HepG2 (cell line): ENCODE data around the gene PDCD2. TPM values are rescaled to one million over a fixed set of nuclear protein-coding genes. Genes with fewer than 3 reads are reported as not detected.

Source experiments
- ATAC-seq: fragments of 200-7000 bp; cut with Tn5 transposase; 3 replicates; pipeline ENCODE4 v1.9.1; 2020; ENCODE audit warnings: mild to moderate bottlenecking, moderate library complexity
- BruUV-seq: library from RNA; stranded (reverse); fragments of 400-500 nt; replicated peaks from 2 replicates; lab custom pipeline; 2021; lab: Mats Ljungman, UMichigan
- CTCF ChIA-PET: fragments of 300-600 bp; formaldehyde crosslinking; extraction: SDS; loops from one replicate; lab custom pipeline; 2021; ENCODE audit warnings: low total read pairs, inconsistent platforms, low intra/inter-chr PET ratio; lab: Yijun Ruan, JAX
- POLR2A ChIA-PET: fragments of 350-600 bp; sonication (Branson Sonifier 250); formaldehyde crosslinking; loops from one replicate; lab custom pipeline; 2020; ENCODE audit warnings: antibody characterized with exemption, inconsistent platforms; lab: Yijun Ruan, JAX
- DNase-seq: peaks from one replicate; pipeline ENCODE4 v3.0.0-alpha.2; 2015; ENCODE audit warnings: low spot score
- FAIRE-seq: peaks from 3 replicates; lab custom pipeline; 2011; peaks lifted over from hg19 to GRCh38; lab: Jason Lieb, UNC
- H2AFZ ChIP-seq: one replicate; pipeline ENCODE4 v1.6.1; 2011; ENCODE audit warnings: low read length, inconsistent platforms
- H3K27ac ChIP-seq: fragments of 300-600 bp; 3 replicates; pipeline ENCODE4 v1.8.0; 2011; ENCODE audit warnings: mixed run types, mild to moderate bottlenecking, mixed read lengths, low read length, inconsistent platforms; ENCODE audit not compliant: insufficient read depth; ENCODE audit errors: extremely low read length
- H3K27me3 ChIP-seq, 2 experiments: fragments of 200-600 bp in 1 of 2; 2 replicates in 1 of 2; 3 replicates in 1 of 2; pipeline versions ENCODE4 v1.6.0 to v1.8.0; 2011; ENCODE audit warnings: low read length in 2 of 2, mild to moderate bottlenecking in 2 of 2, moderate library complexity in 2 of 2, inconsistent platforms in 1 of 2; ENCODE audit not compliant: insufficient read depth in 2 of 2, control insufficient read depth in 1 of 2
- H3K36me3 ChIP-seq, 2 experiments: fragments of 200-600 bp in 1 of 2; replicated peaks in 1 of 2; 2 replicates in 1 of 2; 3 replicates in 1 of 2; pipeline versions ENCODE4 v1.5.1 to v1.8.0; 2011; ENCODE audit warnings: low read length in 2 of 2, inconsistent platforms in 1 of 2; ENCODE audit not compliant: insufficient read depth in 2 of 2, control insufficient read depth in 1 of 2
- H3K4me1 ChIP-seq: 2 replicates; pipeline ENCODE4 v1.5.1; 2012; ENCODE audit warnings: low read length, inconsistent platforms; ENCODE audit not compliant: insufficient read depth
- H3K4me2 ChIP-seq: 2 replicates; pipeline ENCODE4 v1.6.0; 2011; ENCODE audit warnings: low read depth, low read length, inconsistent platforms
- H3K4me3 ChIP-seq, 3 experiments: fragments of 200-600 bp in 1 of 3; sonication (generic), shearing (Covaris generic) in 1 of 3; replicated peaks in 1 of 3; 2 replicates each; pipeline ENCODE4 v1.5.1; 2011 to 2016; ENCODE audit warnings: low read length in 3 of 3, inconsistent platforms in 2 of 3, low read depth in 2 of 3, mild to moderate bottlenecking in 2 of 3, control low read depth in 1 of 3, mixed read lengths in 1 of 3; ENCODE audit not compliant: insufficient read depth in 1 of 3
- H3K79me2 ChIP-seq: one replicate; pipeline ENCODE4 v1.6.1; 2011; ENCODE audit warnings: low read length, inconsistent platforms; ENCODE audit not compliant: insufficient read depth
- H3K9ac ChIP-seq: 2 replicates; pipeline ENCODE4 v1.6.0; 2011; ENCODE audit warnings: mild to moderate bottlenecking, low read depth, low read length, inconsistent platforms; ENCODE audit not compliant: insufficient read depth
- H3K9me3 ChIP-seq: 2 replicates; pipeline ENCODE4 v1.5.1; 2012; ENCODE audit warnings: mild to moderate bottlenecking, low read length
- H4K20me1 ChIP-seq: 2 replicates; pipeline ENCODE4 v1.6.0; 2011; ENCODE audit warnings: inconsistent platforms, mild to moderate bottlenecking, low read length, moderate library complexity; ENCODE audit not compliant: insufficient read depth
- CENPBD1 ChIP-seq: sonication (generic); formaldehyde crosslinking; IDR thresholded peaks from 2 replicates; pipeline ENCODE4 v1.8.0; 2022; ENCODE audit warnings: missing genetic modification reagents, low read depth, mild to moderate bottlenecking, borderline replicate concordance
- FOXA1 ChIP-seq, 2 experiments: fragments of 450-650 bp in 1 of 2; sonication (generic) in 1 of 2; formaldehyde crosslinking in 1 of 2; IDR thresholded peaks; 2 replicates each; pipeline versions ENCODE4 v1.4.0 to v1.6.1; 2016 to 2020; ENCODE audit warnings: missing genetic modification reagents in 1 of 2
- HES4 ChIP-seq: sonication (generic); formaldehyde crosslinking; IDR thresholded peaks from 2 replicates; pipeline ENCODE4 v1.9.0; 2021; ENCODE audit warnings: mild to moderate bottlenecking, missing genetic modification reagents, borderline replicate concordance
- POGZ ChIP-seq: sonication (generic); formaldehyde crosslinking; IDR thresholded peaks from 2 replicates; pipeline ENCODE4 v1.4.0; 2020; ENCODE audit warnings: mild to moderate bottlenecking, missing genetic modification reagents
- REST ChIP-seq, 2 experiments: IDR thresholded peaks; 2 replicates each; pipeline ENCODE4 v1.6.1; 2011 to 2012; ENCODE audit warnings: low read length in 2 of 2, borderline replicate concordance in 1 of 2, low read depth in 1 of 2, mild to moderate bottlenecking in 1 of 2, moderate library complexity in 1 of 2
- TEAD3 ChIP-seq: optimal IDR thresholded peaks from 2 replicates; pipeline ENCODE3; 2016; ENCODE audit warnings: borderline replicate concordance
- ZNF432 ChIP-seq: sonication (generic); formaldehyde crosslinking; IDR thresholded peaks from 2 replicates; pipeline ENCODE4 v1.5.0; 2020; ENCODE audit warnings: missing genetic modification reagents, mild to moderate bottlenecking, borderline replicate concordance
- ZNF512B ChIP-seq: sonication (generic); formaldehyde crosslinking; IDR thresholded peaks from 2 replicates; pipeline ENCODE4 v1.5.1; 2020; ENCODE audit warnings: missing genetic modification reagents, mild to moderate bottlenecking, borderline replicate concordance
- ZNF777 ChIP-seq: sonication (generic); formaldehyde crosslinking; IDR thresholded peaks from 2 replicates; pipeline ENCODE4 v1.4.0; 2020; ENCODE audit warnings: missing genetic modification reagents
- ZNF790 ChIP-seq: sonication (generic); formaldehyde crosslinking; IDR thresholded peaks from 2 replicates; pipeline ENCODE4 v1.8.0; 2022; ENCODE audit warnings: missing genetic modification reagents, mild to moderate bottlenecking, borderline replicate concordance
- WGBS: methylation state at CpG from one replicate; pipeline ENCODE4 v1.1.6; 2017; ENCODE audit warnings: low lambda C conversion rate; 5-methylcytosine and 5-hydroxymethylcytosine counted together
- in situ Hi-C: cut with HindIII; loops from 2 replicates; pipeline ENCODE4 v1.10.0; 2017; ENCODE audit warnings: low pct_unique_long_range_greater_than_20kb; ENCODE audit not compliant: extremely low pct_ligation_motif_present
- intact Hi-C: fragments of 100-400 bp; cut with micrococcal nuclease; formaldehyde crosslinking; loops from one replicate; pipeline ENCODE4 v1.10.0; 2022; ENCODE audit not compliant: unreplicated experiment
- polyA plus RNA-seq, 8 experiments: library from polyadenylated mRNA; depleted of rRNA in 3 of 8; stranded (reverse) in 7 of 8; unstranded in 1 of 8; fragments of >200 nt; fragmentation: Illumina TruSeq in 4 of 8; extraction: Trizol in 4 of 8; gene quantifications; 2 replicates each; pipeline versions ENCODE4 v1.2.1 to v1.2.3, GENCODE V29; 2011 to 2016; ENCODE audit warnings: low read depth in 4 of 8, missing spikeins in 1 of 8, mixed read lengths in 1 of 8; ENCODE audit not compliant: insufficient read depth in 1 of 8
- total RNA-seq, 5 experiments: library from RNA; depleted of rRNA; stranded (reverse); fragments of >200 nt; fragmentation: Illumina TruSeq; extraction: Trizol; gene quantifications; 2 replicates each; pipeline ENCODE4 v1.2.3, GENCODE V29; 2016; ENCODE audit warnings: low read depth in 1 of 5
- TF ChIP-seq, protein P1 (sequence below): sonication (generic); formaldehyde crosslinking; conservative IDR thresholded peaks from 2 replicates; pipeline ENCODE4 v1.5.0; 2020; ENCODE audit warnings: missing genetic modification reagents

Gene PDCD2
- total and polyA plus RNA-seq, 2 of the 13 experiments (the other 11 are each of a cell fraction or from before 2014, with no cell fraction given) = 83.6 to 133 TPM

- Histone ChIP-seq H3K79me2 (peaks cover 15% of the 10 kb centered on the region), H3K27ac (no peak overlapping the region), H4K20me1 (peaks cover 8% of the 10 kb centered on the region; the same call in 1 of the 2 replicates), H3K9me3 (no peaks in the 10 kb centered on the region), H3K9ac (no peak overlapping the region), H3K27me3 (no peaks in the 10 kb centered on the region), H3K4me2 (no peak overlapping the region), H3K36me3 (peaks cover 35 to 90% of the 10 kb centered on the region in 2 experiments), H3K4me1 (peaks cover 17% of the 10 kb centered on the region), H3K4me3 (no peak overlapping the region), H2AFZ (no peak overlapping the region)
- ChIA-PET CTCF (no interaction called here), POLR2A (no interaction called here)
- no TSS peak for BruUV-seq
- in situ Hi-C loops (no loop called here), intact Hi-C loops (no loop called here)
- FAIRE-seq (no peak), ATAC-seq (no peak), DNase-seq (no peak)
- 93% methylated on average over 4 of the region's 4 CpGs for WGBS
- no peak for TF ChIP-seq FOXA1 (IDR thresholded peaks at IDR 0.05)
- no peak for TF ChIP-seq FOXA1 (CRISPR knock-in tag; IDR thresholded peaks at IDR 0.05)
- no peak for TF ChIP-seq ZNF432 (CRISPR knock-in tag)
- no peak for TF ChIP-seq REST (IDR thresholded peaks at IDR 0.05; ENCODE audit: borderline replicate concordance in 1 of 2, low read depth in 1 of 2, low read length in 2 of 2)
- TF ChIP-seq ZNF790 (CRISPR knock-in tag) = no peak
- no peak for TF ChIP-seq ZNF777 (CRISPR knock-in tag)
- TF ChIP-seq HES4 (CRISPR knock-in tag) = no peak
- TF ChIP-seq, protein P1, sequence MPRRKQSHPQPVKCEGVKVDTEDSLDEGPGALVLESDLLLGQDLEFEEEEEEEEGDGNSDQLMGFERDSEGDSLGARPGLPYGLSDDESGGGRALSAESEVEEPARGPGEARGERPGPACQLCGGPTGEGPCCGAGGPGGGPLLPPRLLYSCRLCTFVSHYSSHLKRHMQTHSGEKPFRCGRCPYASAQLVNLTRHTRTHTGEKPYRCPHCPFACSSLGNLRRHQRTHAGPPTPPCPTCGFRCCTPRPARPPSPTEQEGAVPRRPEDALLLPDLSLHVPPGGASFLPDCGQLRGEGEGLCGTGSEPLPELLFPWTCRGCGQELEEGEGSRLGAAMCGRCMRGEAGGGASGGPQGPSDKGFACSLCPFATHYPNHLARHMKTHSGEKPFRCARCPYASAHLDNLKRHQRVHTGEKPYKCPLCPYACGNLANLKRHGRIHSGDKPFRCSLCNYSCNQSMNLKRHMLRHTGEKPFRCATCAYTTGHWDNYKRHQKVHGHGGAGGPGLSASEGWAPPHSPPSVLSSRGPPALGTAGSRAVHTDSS = no peak
- no peak for TF ChIP-seq TEAD3 (CRISPR knock-in tag)
- TF ChIP-seq ZNF512B (CRISPR knock-in tag) = no peak
- no peak for TF ChIP-seq POGZ (CRISPR knock-in tag)
- TF ChIP-seq CENPBD1 (CRISPR knock-in tag) = no peak
These were observed 47.1 kb downstream of the PDCD2 start for GRCh38 chr6:170537329-170537728.
